Right forelimb (tissue), 1 donor: Measurements from ENCODE around the gene SLC12A3.
A peak's percentile ranks its signal among the peaks of the same experiment; 100 is the strongest.
"Not testable (repeated sequence)": the region's sequence is repeated elsewhere in the genome, so short reads cannot be mapped to it uniquely, and the experiment has no call there.

Experiments used
- DNase-seq: peaks from one replicate; pipeline ENCODE4 v3.0.0-alpha.2; 2018

The SLC12A3 gene

GRCh38 chr16:56869513-56870275 is 4.7 kb downstream of the SLC12A3 start:
- no peak for DNase-seq

- no peak for DNase-seq
Measured at GRCh38 chr16:56870276-56870888, 5.4 kb downstream of the SLC12A3 start.

GRCh38 chr16:56871172-56871593 is 6.2 kb downstream of the SLC12A3 start:
- no peak for DNase-seq

GRCh38 chr16:56872863-56873391 is 7.9 kb downstream of the SLC12A3 start:
- no peak for DNase-seq

GRCh38 chr16:56874800-56875199 is 9.8 kb downstream of the SLC12A3 start:
- DNase-seq = peak; percentile 60

GRCh38 chr16:56876048-56876447 is 11.0 kb downstream of the SLC12A3 start:
- DNase-seq = no peak

GRCh38 chr16:56877486-56878182 is 12.6 kb downstream of the SLC12A3 start:
- DNase-seq = no peak

- DNase-seq = no peak
Measured at GRCh38 chr16:56878282-56878854, 13.4 kb downstream of the SLC12A3 start.

- no peak for DNase-seq
Measured at GRCh38 chr16:56879276-56879675, 14.3 kb downstream of the SLC12A3 start.

- no peak for DNase-seq
Measured at GRCh38 chr16:56880176-56880575, 15.2 kb downstream of the SLC12A3 start.

GRCh38 chr16:56880685-56881084 is 15.7 kb downstream of the SLC12A3 start:
- no peak for DNase-seq

GRCh38 chr16:56882077-56882800 is 17.2 kb downstream of the SLC12A3 start:
- DNase-seq = no peak

- no peak for DNase-seq
Measured at GRCh38 chr16:56883586-56883985, 18.6 kb downstream of the SLC12A3 start.

- no peak for DNase-seq
Measured at GRCh38 chr16:56884026-56884582, 19.1 kb downstream of the SLC12A3 start.

- DNase-seq = not testable (repeated sequence)
Measured at GRCh38 chr16:56884929-56885328, 19.9 kb downstream of the SLC12A3 start.

GRCh38 chr16:56885446-56886162 is 20.6 kb downstream of the SLC12A3 start:
- DNase-seq = no peak

- DNase-seq = no peak
Measured at GRCh38 chr16:56886296-56886695, 21.3 kb downstream of the SLC12A3 start.

GRCh38 chr16:56886826-56887225 is 21.8 kb downstream of the SLC12A3 start:
- no peak for DNase-seq

- no peak for DNase-seq
Measured at GRCh38 chr16:56888806-56889205, 23.8 kb downstream of the SLC12A3 start.

- DNase-seq = no peak
Measured at GRCh38 chr16:56889206-56889605, 24.2 kb downstream of the SLC12A3 start.

GRCh38 chr16:56891685-56892084 is 26.7 kb downstream of the SLC12A3 start:
- no peak for DNase-seq

- no peak for DNase-seq
Measured at GRCh38 chr16:56892705-56893104, 27.7 kb downstream of the SLC12A3 start.
